Measurements from ENCODE around the gene SKI. TPM values are rescaled to one million over a fixed set of nuclear protein-coding genes. Genes with fewer than 3 reads are reported as not detected.
A peak's percentile ranks its signal among the peaks of the same experiment; 100 is the strongest.
"Not testable (repeated sequence)": the region's sequence is repeated elsewhere in the genome, so short reads cannot be mapped to it uniquely, and the experiment has no call there.

Gene SKI
- total RNA-seq, 1 donor from 2014 or later = 116 TPM

GRCh38 chr1:2258996-2259395, 30.9 kb downstream of the SKI start:
- Mint-ChIP-seq H3K27ac (ENCODE audit: unreplicated experiment) (peak overlapping the region; percentile 8), H3K4me1 (ENCODE audit: low read depth) (peaks cover 41% of the 10 kb centered on the region)

GRCh38 chr1:2259668-2260402, 31.7 kb downstream of the SKI start:
- peaks cover 41% of the 10 kb centered on the region for H3K4me1 Mint-ChIP-seq (ENCODE audit: low read depth)
- no peaks in the 10 kb centered on the region for H3K9me3 Mint-ChIP-seq (ENCODE audit: low read depth)
- H3K27me3 Mint-ChIP-seq (ENCODE audit: low read depth) = no peaks in the 10 kb centered on the region
- peak overlapping the region; percentile 68 for H3K27ac Mint-ChIP-seq (ENCODE audit: unreplicated experiment)
- H3K4me3 Mint-ChIP-seq (ENCODE audit: unreplicated experiment) = no peak overlapping the region
- DNase-seq (ENCODE audit: low spot score) = no peak
- H3K36me3 Mint-ChIP-seq (ENCODE audit: low read depth) = no peaks in the 10 kb centered on the region
- TF ChIP-seq, protein P1, sequence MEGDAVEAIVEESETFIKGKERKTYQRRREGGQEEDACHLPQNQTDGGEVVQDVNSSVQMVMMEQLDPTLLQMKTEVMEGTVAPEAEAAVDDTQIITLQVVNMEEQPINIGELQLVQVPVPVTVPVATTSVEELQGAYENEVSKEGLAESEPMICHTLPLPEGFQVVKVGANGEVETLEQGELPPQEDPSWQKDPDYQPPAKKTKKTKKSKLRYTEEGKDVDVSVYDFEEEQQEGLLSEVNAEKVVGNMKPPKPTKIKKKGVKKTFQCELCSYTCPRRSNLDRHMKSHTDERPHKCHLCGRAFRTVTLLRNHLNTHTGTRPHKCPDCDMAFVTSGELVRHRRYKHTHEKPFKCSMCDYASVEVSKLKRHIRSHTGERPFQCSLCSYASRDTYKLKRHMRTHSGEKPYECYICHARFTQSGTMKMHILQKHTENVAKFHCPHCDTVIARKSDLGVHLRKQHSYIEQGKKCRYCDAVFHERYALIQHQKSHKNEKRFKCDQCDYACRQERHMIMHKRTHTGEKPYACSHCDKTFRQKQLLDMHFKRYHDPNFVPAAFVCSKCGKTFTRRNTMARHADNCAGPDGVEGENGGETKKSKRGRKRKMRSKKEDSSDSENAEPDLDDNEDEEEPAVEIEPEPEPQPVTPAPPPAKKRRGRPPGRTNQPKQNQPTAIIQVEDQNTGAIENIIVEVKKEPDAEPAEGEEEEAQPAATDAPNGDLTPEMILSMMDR (IDR thresholded peaks at IDR 0.05) = no peak

More at GRCh38 chr1:2258996-2259395, 30.9 kb downstream of the SKI start:
- DNase-seq (ENCODE audit: low spot score) = no peak
- Mint-ChIP-seq H3K4me3 (ENCODE audit: unreplicated experiment) (no peak overlapping the region), H3K36me3 (ENCODE audit: low read depth) (peaks cover 2% of the 10 kb centered on the region), H3K9me3 (ENCODE audit: low read depth) (no peaks in the 10 kb centered on the region), H3K27me3 (ENCODE audit: low read depth) (no peaks in the 10 kb centered on the region)
- TF ChIP-seq, protein P1 (IDR thresholded peaks at IDR 0.05) = no peak

DNA sequence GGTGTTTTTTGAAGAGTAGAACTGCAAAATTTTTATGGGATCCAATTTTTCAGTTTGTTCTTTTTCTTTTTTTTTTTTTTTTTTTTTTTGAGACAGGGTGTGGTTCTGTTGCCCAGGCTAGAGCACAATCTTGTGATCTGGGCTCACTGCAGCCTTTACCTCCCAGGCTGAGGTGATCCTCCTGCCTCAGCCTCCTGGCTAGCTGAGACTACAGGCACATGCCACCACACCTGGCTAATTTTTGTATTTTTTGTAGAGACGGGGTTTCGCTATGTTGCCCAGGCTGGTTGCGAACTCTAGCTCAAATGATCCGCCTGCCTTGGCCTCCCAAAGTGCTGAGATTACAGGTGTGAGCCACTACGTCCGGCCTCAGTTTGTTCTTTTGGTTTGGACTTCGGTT, 32.4 kb downstream of the SKI start:
- H3K27me3 Mint-ChIP-seq (ENCODE audit: low read depth); H3K9me3 Mint-ChIP-seq (ENCODE audit: low read depth); H3K36me3 Mint-ChIP-seq (ENCODE audit: low read depth); DNase-seq (ENCODE audit: low spot score); H3K4me3 Mint-ChIP-seq (ENCODE audit: unreplicated experiment): not testable (repeated sequence)
- Mint-ChIP-seq H3K27ac (ENCODE audit: unreplicated experiment) (peak overlapping the region; percentile 9), H3K4me1 (ENCODE audit: low read depth) (peaks cover 47% of the 10 kb centered on the region)

DNA sequence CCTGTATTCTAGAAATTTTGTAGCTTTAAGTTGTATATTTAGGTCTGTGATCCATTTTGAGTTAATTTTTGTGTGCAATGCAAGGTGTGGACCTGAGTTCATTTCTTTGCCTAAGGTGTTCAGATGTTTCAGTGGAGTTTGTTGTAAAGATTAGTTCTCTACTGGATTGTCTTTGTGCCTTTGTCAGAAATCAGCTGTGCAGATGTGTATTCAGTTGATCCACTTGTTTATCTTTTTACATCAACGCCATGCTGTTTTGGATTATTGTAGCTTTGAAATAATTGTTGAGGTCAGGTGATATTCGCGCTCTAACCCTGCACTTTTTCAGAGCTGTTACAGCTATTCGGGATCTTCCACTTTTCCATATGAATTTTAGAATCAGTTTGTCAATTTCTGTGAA, 32.8 kb downstream of the SKI start:
- H3K4me3 Mint-ChIP-seq (ENCODE audit: unreplicated experiment) = no peak overlapping the region

GRCh38 chr1:2261476-2262395, 33.6 kb downstream of the SKI start:
- not testable (repeated sequence) for H3K27me3 Mint-ChIP-seq (ENCODE audit: low read depth); H3K36me3 Mint-ChIP-seq (ENCODE audit: low read depth); H3K4me3 Mint-ChIP-seq (ENCODE audit: unreplicated experiment); H3K27ac Mint-ChIP-seq (ENCODE audit: unreplicated experiment); H3K9me3 Mint-ChIP-seq (ENCODE audit: low read depth); DNase-seq (ENCODE audit: low spot score)
- H3K4me1 Mint-ChIP-seq (ENCODE audit: low read depth) = peaks cover 59% of the 10 kb centered on the region

More for the DNA sequence above, 32.8 kb downstream of the SKI start:
- DNase-seq (ENCODE audit: low spot score) = no peak
- H3K36me3 Mint-ChIP-seq (ENCODE audit: low read depth) = no peaks in the 10 kb centered on the region
- H3K27me3 Mint-ChIP-seq (ENCODE audit: low read depth) = no peaks in the 10 kb centered on the region
- no peak overlapping the region for H3K27ac Mint-ChIP-seq (ENCODE audit: unreplicated experiment)
- H3K4me1 Mint-ChIP-seq (ENCODE audit: low read depth) = peaks cover 50% of the 10 kb centered on the region
- TF ChIP-seq, protein P1 (IDR thresholded peaks at IDR 0.05) = no peak
- H3K9me3 Mint-ChIP-seq (ENCODE audit: low read depth) = no peaks in the 10 kb centered on the region

- Mint-ChIP-seq H3K4me3 (ENCODE audit: unreplicated experiment) (no peak overlapping the region), H3K27ac (ENCODE audit: unreplicated experiment) (peak overlapping the region; percentile 14)
Observed at GRCh38 chr1:2266301-2266975, 38.3 kb downstream of the SKI start.

More at GRCh38 chr1:2266301-2266975, 38.3 kb downstream of the SKI start:
- H3K9me3 Mint-ChIP-seq (ENCODE audit: low read depth) = no peaks in the 10 kb centered on the region
- no peak for DNase-seq (ENCODE audit: low spot score)
- no peaks in the 10 kb centered on the region for H3K36me3 Mint-ChIP-seq (ENCODE audit: low read depth)
- TF ChIP-seq, protein P1 (IDR thresholded peaks at IDR 0.05) = no peak
- H3K4me1 Mint-ChIP-seq (ENCODE audit: low read depth) = peaks cover 52% of the 10 kb centered on the region
- no peaks in the 10 kb centered on the region for H3K27me3 Mint-ChIP-seq (ENCODE audit: low read depth)
